ENCODE measurements around the gene LRRN2.

LRRN2 gene

GRCh38 chr1:204662530-204662929 is 23.0 kb downstream of the LRRN2 start:
- DNase-seq (ENCODE audit: low spot score): no peak

- no peak for DNase-seq (ENCODE audit: low spot score)
These were observed 25.0 kb downstream of the LRRN2 start for GRCh38 chr1:204660509-204660908.

- no peak for DNase-seq (ENCODE audit: low spot score)
These were observed 26.5 kb downstream of the LRRN2 start for GRCh38 chr1:204659056-204659455.

GRCh38 chr1:204658295-204658694 is 27.2 kb downstream of the LRRN2 start:
- no peak for DNase-seq (ENCODE audit: low spot score)

- no peak for DNase-seq (ENCODE audit: low spot score)
These were observed 31.8 kb downstream of the LRRN2 start for GRCh38 chr1:204653590-204654340.

GRCh38 chr1:204652497-204652896 is 33.0 kb downstream of the LRRN2 start:
- DNase-seq (ENCODE audit: low spot score): no peak

GRCh38 chr1:204651843-204652421 is 33.6 kb downstream of the LRRN2 start:
- DNase-seq (ENCODE audit: low spot score): no peak

- no peak for DNase-seq (ENCODE audit: low spot score)
These were observed 34.5 kb downstream of the LRRN2 start for GRCh38 chr1:204650911-204651570.

GRCh38 chr1:204649721-204650521 is 35.6 kb downstream of the LRRN2 start:
- no peak for DNase-seq (ENCODE audit: low spot score)

- no peak for DNase-seq (ENCODE audit: low spot score)
These were observed 37.0 kb downstream of the LRRN2 start for GRCh38 chr1:204648576-204648975.

GRCh38 chr1:204647805-204648153 is 37.8 kb downstream of the LRRN2 start:
- DNase-seq (ENCODE audit: low spot score): no peak

GRCh38 chr1:204647114-204647804 is 38.3 kb downstream of the LRRN2 start:
- no peak for DNase-seq (ENCODE audit: low spot score)

GRCh38 chr1:204645666-204646065 is 39.9 kb downstream of the LRRN2 start:
- DNase-seq (ENCODE audit: low spot score): no peak

- no peak for DNase-seq (ENCODE audit: low spot score)
These were observed 40.3 kb downstream of the LRRN2 start for GRCh38 chr1:204645251-204645650.

- no peak for DNase-seq (ENCODE audit: low spot score)
These were observed 42.0 kb downstream of the LRRN2 start for GRCh38 chr1:204643503-204643902.

- no peak for DNase-seq (ENCODE audit: low spot score)
These were observed 43.6 kb downstream of the LRRN2 start for GRCh38 chr1:204641936-204642335.

- no peak for DNase-seq (ENCODE audit: low spot score)
These were observed 44.1 kb downstream of the LRRN2 start for GRCh38 chr1:204641455-204641854.

GRCh38 chr1:204640578-204640977 is 45.0 kb downstream of the LRRN2 start:
- DNase-seq (ENCODE audit: low spot score): no peak

- no peak for DNase-seq (ENCODE audit: low spot score)
These were observed 51.2 kb downstream of the LRRN2 start for GRCh38 chr1:204634260-204634910.

- no peak for DNase-seq (ENCODE audit: low spot score)
These were observed 51.9 kb downstream of the LRRN2 start for GRCh38 chr1:204633665-204634064.

GRCh38 chr1:204630132-204630905 is 55.2 kb downstream of the LRRN2 start:
- DNase-seq (ENCODE audit: low spot score): no peak

Data from left forelimb (tissue), 1 donor.